ENCODE data around the gene TSPAN13.

- TF ChIP-seq CTCF (conservative IDR thresholded peaks at IDR 0.05 in 1 of 2, IDR thresholded peaks at IDR 0.05 in 1 of 2; ENCODE audit: low read depth in 1 of 2, low read length in 2 of 2), result no peak
- no peak for TF ChIP-seq EZH2 (IDR thresholded peaks at IDR 0.05; ENCODE audit: low read length, missing control alignments)
Measured at GRCh38 chr7:16745645-16746044, 7.9 kb upstream of the TSPAN13 start.
